ENCODE results near the gene MAPK8. TPM values are rescaled to one million over a fixed set of nuclear protein-coding genes. Genes with fewer than 3 reads are reported as not detected.

MAPK8 gene
- total RNA-seq, 1 experiment from 2014 or later: 52.9 TPM

DNA sequence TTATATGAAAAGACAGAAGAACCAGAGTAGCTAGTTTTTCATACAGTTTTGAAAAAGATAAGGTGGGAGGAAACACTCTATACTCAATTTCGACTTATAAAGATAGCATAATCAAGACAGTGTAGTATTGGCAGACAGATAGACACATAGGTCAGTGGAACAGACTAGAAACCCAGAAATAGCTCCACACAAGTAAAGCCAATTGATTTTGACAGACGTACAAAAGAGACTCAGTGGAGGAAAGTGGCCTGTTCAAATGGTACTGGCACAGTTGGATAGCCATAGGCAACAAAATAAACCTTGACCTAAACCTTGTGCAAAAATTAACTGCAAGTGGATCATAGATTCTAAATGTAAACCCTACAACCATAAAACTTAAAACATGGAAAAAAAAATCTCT lies 46.8 kb downstream of the MAPK8 start:
- DNase-seq (ENCODE audit: unreplicated experiment): no peak
- TF ChIP-seq, protein P1, sequence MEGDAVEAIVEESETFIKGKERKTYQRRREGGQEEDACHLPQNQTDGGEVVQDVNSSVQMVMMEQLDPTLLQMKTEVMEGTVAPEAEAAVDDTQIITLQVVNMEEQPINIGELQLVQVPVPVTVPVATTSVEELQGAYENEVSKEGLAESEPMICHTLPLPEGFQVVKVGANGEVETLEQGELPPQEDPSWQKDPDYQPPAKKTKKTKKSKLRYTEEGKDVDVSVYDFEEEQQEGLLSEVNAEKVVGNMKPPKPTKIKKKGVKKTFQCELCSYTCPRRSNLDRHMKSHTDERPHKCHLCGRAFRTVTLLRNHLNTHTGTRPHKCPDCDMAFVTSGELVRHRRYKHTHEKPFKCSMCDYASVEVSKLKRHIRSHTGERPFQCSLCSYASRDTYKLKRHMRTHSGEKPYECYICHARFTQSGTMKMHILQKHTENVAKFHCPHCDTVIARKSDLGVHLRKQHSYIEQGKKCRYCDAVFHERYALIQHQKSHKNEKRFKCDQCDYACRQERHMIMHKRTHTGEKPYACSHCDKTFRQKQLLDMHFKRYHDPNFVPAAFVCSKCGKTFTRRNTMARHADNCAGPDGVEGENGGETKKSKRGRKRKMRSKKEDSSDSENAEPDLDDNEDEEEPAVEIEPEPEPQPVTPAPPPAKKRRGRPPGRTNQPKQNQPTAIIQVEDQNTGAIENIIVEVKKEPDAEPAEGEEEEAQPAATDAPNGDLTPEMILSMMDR (IDR thresholded peaks at IDR 0.05; ENCODE audit: unreplicated experiment): no peak
- Mint-ChIP-seq H3K4me1 (ENCODE audit: insufficient read depth, unreplicated experiment) (peaks cover 5% of the 10 kb centered on the region), H3K36me3 (ENCODE audit: insufficient read depth, unreplicated experiment) (no peaks in the 10 kb centered on the region), H3K4me3 (ENCODE audit: unreplicated experiment) (no peak overlapping the region), H3K9me3 (ENCODE audit: unreplicated experiment) (peaks cover 16% of the 10 kb centered on the region), H3K27me3 (ENCODE audit: insufficient read depth, unreplicated experiment) (no peaks in the 10 kb centered on the region), H3K27ac (ENCODE audit: low read depth, unreplicated experiment) (no peak overlapping the region)
- no TSS peak for BruUV-seq (replicated peaks)
- CTCF ChIA-PET: interaction anchor here (0.6 kb wide), 1 partner anchor 1039 kb away, joined by 5 read pairs; no protein-coding TSS in a partner anchor
- intact Hi-C loops (cut with micrococcal nuclease): no loop called here
- POLR2A ChIA-PET: interaction anchor here (0.5 to 1.0 kb wide), 2 partner anchors 9 to 28 kb away, joined by 3 read pairs; no protein-coding TSS in a partner anchor

DNA sequence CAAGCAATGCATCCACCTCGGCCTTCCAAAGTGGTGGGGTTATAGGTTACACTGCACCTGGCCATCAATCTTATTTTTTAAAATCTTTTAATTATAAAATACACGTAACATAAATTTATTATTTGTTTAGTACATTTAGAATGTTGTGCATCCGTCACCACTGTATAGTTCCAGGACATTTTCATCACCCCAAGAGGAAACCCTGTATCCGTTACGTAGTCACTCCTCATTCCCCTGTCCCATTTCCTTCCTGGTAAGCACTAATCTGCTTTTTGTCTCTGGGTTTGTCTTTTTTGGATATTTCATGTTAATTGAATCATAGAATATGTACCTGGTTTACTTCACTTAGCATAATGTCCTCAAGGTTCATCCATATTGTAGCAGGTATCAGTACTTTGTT lies 51.2 kb downstream of the MAPK8 start:
- TF ChIP-seq, protein P1 (IDR thresholded peaks at IDR 0.05; ENCODE audit: unreplicated experiment): no peak
- peaks cover 10% of the 10 kb centered on the region for H3K4me1 Mint-ChIP-seq (ENCODE audit: insufficient read depth, unreplicated experiment)
- intact Hi-C loops (cut with micrococcal nuclease): no loop called here
- no peak overlapping the region for H3K27ac Mint-ChIP-seq (ENCODE audit: low read depth, unreplicated experiment)
- H3K27me3 Mint-ChIP-seq (ENCODE audit: insufficient read depth, unreplicated experiment): no peaks in the 10 kb centered on the region
- no peak for DNase-seq (ENCODE audit: unreplicated experiment)
- ChIA-PET CTCF (no interaction called here), POLR2A (no interaction called here)
- H3K9me3 Mint-ChIP-seq (ENCODE audit: unreplicated experiment): no peaks in the 10 kb centered on the region
- no TSS peak for BruUV-seq (replicated peaks)
- H3K36me3 Mint-ChIP-seq (ENCODE audit: insufficient read depth, unreplicated experiment): no peaks in the 10 kb centered on the region
- H3K4me3 Mint-ChIP-seq (ENCODE audit: unreplicated experiment): no peak overlapping the region

DNA sequence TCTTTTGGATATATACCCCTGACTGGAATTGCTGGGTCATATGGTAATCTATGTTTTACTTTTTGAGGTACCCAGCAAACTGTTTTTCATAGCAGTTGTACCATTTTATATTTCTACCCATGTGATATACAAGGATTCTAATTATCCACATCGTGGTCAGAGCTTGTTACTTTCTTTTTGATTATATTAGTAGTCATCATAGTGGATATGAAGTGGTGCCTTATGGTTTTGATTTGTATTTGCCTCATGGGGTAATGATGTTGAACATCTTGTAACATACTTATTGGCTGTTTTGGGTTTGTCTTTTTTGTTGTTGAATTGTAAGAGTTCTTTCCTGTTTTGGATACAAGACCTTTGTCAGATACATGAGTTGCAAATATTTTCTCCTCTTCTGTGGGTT lies 51.7 kb downstream of the MAPK8 start:
- ChIA-PET POLR2A (no interaction called here), CTCF (no interaction called here)
- Mint-ChIP-seq H3K4me3 (ENCODE audit: unreplicated experiment) (no peak overlapping the region), H3K27ac (ENCODE audit: low read depth, unreplicated experiment) (no peak overlapping the region), H3K27me3 (ENCODE audit: insufficient read depth, unreplicated experiment) (no peaks in the 10 kb centered on the region), H3K4me1 (ENCODE audit: insufficient read depth, unreplicated experiment) (peaks cover 10% of the 10 kb centered on the region), H3K36me3 (ENCODE audit: insufficient read depth, unreplicated experiment) (no peaks in the 10 kb centered on the region), H3K9me3 (ENCODE audit: unreplicated experiment) (no peaks in the 10 kb centered on the region)
- intact Hi-C loops (cut with micrococcal nuclease): no loop called here
- BruUV-seq (replicated peaks): no TSS peak
- TF ChIP-seq, protein P1 (IDR thresholded peaks at IDR 0.05; ENCODE audit: unreplicated experiment): no peak
- no peak for DNase-seq (ENCODE audit: unreplicated experiment)

DNA sequence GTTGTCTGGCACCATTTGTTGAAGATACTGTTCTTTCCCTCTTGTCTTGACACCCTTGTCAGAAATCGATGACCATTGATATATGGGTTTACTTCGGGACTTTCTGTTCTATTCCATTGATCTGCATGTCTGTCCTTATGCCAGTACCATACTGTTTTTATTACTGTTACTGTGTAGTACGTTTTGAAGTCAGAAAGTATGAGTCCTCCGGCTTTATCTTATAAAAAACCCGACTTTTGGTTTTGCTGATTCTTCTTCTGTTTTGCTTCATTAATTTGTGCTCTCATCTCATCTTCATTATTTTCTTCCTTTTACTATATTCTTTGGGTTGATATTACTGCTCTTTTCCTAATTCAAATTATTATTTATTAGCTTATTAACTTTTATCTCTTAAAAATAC lies 52.4 kb downstream of the MAPK8 start:
- no peak overlapping the region for H3K27ac Mint-ChIP-seq (ENCODE audit: low read depth, unreplicated experiment)
- H3K4me3 Mint-ChIP-seq (ENCODE audit: unreplicated experiment): no peak overlapping the region
- intact Hi-C loops (cut with micrococcal nuclease): no loop called here
- POLR2A ChIA-PET: interaction anchor here (1.3 kb wide), 1 partner anchor 181 kb away, joined by 6 read pairs; no protein-coding TSS in a partner anchor
- H3K36me3 Mint-ChIP-seq (ENCODE audit: insufficient read depth, unreplicated experiment): no peaks in the 10 kb centered on the region
- H3K9me3 Mint-ChIP-seq (ENCODE audit: unreplicated experiment): no peaks in the 10 kb centered on the region
- no peak for DNase-seq (ENCODE audit: unreplicated experiment)
- H3K27me3 Mint-ChIP-seq (ENCODE audit: insufficient read depth, unreplicated experiment): no peaks in the 10 kb centered on the region
- peaks cover 12% of the 10 kb centered on the region for H3K4me1 Mint-ChIP-seq (ENCODE audit: insufficient read depth, unreplicated experiment)
- TF ChIP-seq, protein P1 (IDR thresholded peaks at IDR 0.05; ENCODE audit: unreplicated experiment): no peak
- CTCF ChIA-PET: interaction anchor here (1.0 to 1.3 kb wide), 2 partner anchors 297 to 300 kb away, joined by 3 to 6 read pairs; no protein-coding TSS in a partner anchor
- no TSS peak for BruUV-seq (replicated peaks)

Measured in MCF 10A (cell line).